Prostate gland (tissue), 2 donors: ENCODE data around the gene S100Z.

Experiments
- CTCF ChIP-seq, 4 experiments: fragments of 200-600 bp in 2 of 4; fragments of 450-650 bp in 2 of 4; sonication (generic) in 2 of 4; IDR thresholded peaks; 1 replicate in 3 of 4; 2 replicates in 1 of 4; pipeline ENCODE4 v1.5.1; 2016 to 2019; ENCODE audit warnings: antibody characterized with exemption in 4 of 4, mild to moderate bottlenecking in 2 of 4, moderate library complexity in 2 of 4
- POLR2A ChIP-seq: fragments of 450-650 bp; IDR thresholded peaks from one replicate; pipeline ENCODE4 v1.6.1; 2016; ENCODE audit warnings: antibody characterized with exemption, mild to moderate bottlenecking

- no peak for TF ChIP-seq CTCF (IDR thresholded peaks at IDR 0.05)
- TF ChIP-seq POLR2A = no peak
Observed at GRCh38 chr5:76808141-76808691, 41.6 kb upstream of the S100Z start.
